Loucy (cell line): Measurements from ENCODE around the gene C5AR2.

Experiments
- H2AFZ ChIP-seq: fragments of 200-600 bp; sonication (generic); 2 replicates; pipeline ENCODE4 v1.6.0; 2016; ENCODE audit warnings: antibody characterized with exemption, mild to moderate bottlenecking, low read length, moderate library complexity
- H3F3A ChIP-seq: fragments of 200-600 bp; 2 replicates; pipeline ENCODE4 v1.6.0; 2016; ENCODE audit warnings: antibody characterized with exemption, low read depth, mild to moderate bottlenecking
- H3K27me3 ChIP-seq: fragments of 200-600 bp; sonication (generic); 2 replicates; pipeline ENCODE4 v1.6.1; 2014; ENCODE audit warnings: low read length, mild to moderate bottlenecking; ENCODE audit not compliant: insufficient read depth, poor library complexity, severe bottlenecking
- H3K36me3 ChIP-seq: fragments of 200-600 bp; sonication (generic); 2 replicates; pipeline ENCODE4 v1.6.1; 2016; ENCODE audit warnings: low read length; ENCODE audit not compliant: insufficient read depth
- H3K4me1 ChIP-seq: fragments of 200-600 bp; sonication (generic); 2 replicates; pipeline ENCODE4 v1.5.1; 2014; ENCODE audit warnings: low read length, mild to moderate bottlenecking; ENCODE audit not compliant: insufficient read depth, poor library complexity, severe bottlenecking
- H3K4me2 ChIP-seq: fragments of 200-600 bp; sonication (generic); 2 replicates; pipeline ENCODE4 v1.6.0; 2014; ENCODE audit warnings: antibody characterized with exemption, low read length, low read depth, mild to moderate bottlenecking; ENCODE audit not compliant: poor library complexity, severe bottlenecking
- H3K4me3 ChIP-seq: fragments of 200-600 bp; sonication (generic); 2 replicates; pipeline ENCODE4 v1.5.1; 2014; ENCODE audit warnings: low read length, mild to moderate bottlenecking, mixed read lengths; ENCODE audit not compliant: poor library complexity, severe bottlenecking
- H3K79me2 ChIP-seq: fragments of 200-600 bp; sonication (generic); 2 replicates; pipeline ENCODE4 v1.6.1; 2014; ENCODE audit warnings: low read length; ENCODE audit not compliant: insufficient read depth
- H3K9ac ChIP-seq: fragments of 200-600 bp; sonication (generic); 2 replicates; pipeline ENCODE4 v1.6.0; 2014; ENCODE audit warnings: mild to moderate bottlenecking, low read depth, low read length, moderate library complexity; ENCODE audit not compliant: poor library complexity, severe bottlenecking
- H3K9me2 ChIP-seq: fragments of 200-600 bp; sonication (generic); replicated peaks from 2 replicates; pipeline ENCODE4 v1.6.1; 2016; ENCODE audit warnings: low read depth, low read length, mixed read lengths
- H3K9me3 ChIP-seq: fragments of 200-600 bp; sonication (generic); 2 replicates; pipeline ENCODE4 v1.6.1; 2014; ENCODE audit warnings: mild to moderate bottlenecking, antibody characterized with exemption, low read length, low read depth; ENCODE audit not compliant: insufficient read depth
- H4K20me1 ChIP-seq: fragments of 200-600 bp; sonication (generic); 2 replicates; pipeline ENCODE4 v1.6.0; 2014; ENCODE audit warnings: antibody characterized with exemption, low read length, mild to moderate bottlenecking; ENCODE audit not compliant: insufficient read depth, poor library complexity, severe bottlenecking
- CTCF ChIP-seq: fragments of 200-600 bp; sonication (generic); conservative IDR thresholded peaks from 2 replicates; pipeline ENCODE4 v1.5.1; 2014; ENCODE audit warnings: mild to moderate bottlenecking, antibody characterized with exemption, low read length
- EZH2phosphoT487 ChIP-seq: fragments of 200-600 bp; IDR thresholded peaks from 2 replicates; pipeline ENCODE4 v1.6.1; 2018; ENCODE audit warnings: antibody characterized with exemption, mild to moderate bottlenecking, moderate library complexity, borderline replicate concordance

The C5AR2 gene

DNA sequence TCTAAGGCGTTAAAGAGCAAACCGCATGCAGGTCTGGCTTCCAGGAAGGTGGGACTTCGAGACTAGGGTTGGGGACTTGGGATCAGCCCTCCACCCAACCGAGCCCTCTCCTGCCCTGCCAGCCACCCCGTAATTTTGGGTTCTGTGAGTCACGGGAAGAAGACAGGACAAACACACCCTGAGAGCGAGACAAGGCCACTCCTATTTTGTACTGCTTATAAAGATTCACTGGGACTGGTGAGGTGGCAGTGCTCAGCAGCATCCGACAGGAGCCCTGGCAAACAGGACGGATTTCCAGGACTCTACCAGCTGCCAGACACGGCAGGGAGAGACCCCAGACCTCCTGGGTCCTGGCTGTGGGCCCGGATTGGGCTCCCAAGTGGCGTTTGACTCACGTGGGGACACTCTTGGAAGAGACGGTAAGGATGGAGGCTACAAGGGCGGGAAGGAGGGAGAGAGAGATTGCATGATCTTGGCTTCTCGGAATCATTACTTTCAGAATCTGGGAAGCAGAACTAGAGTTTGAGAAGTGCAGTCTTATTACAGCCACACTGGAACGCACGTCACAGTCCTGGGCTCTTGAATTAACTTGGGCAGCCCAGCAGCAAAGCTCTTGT, at the start of gene C5AR2:
TSS of gene C5AR2 (plus strand) at position 245 of the 617 bp plus-strand sequence. CDS start 8,625 bp downstream, outside the sequence.
- H3K9me3 ChIP-seq: no peaks in the 10 kb centered on the region
- no peak within 1 kb of the TSS for H2AFZ ChIP-seq
- no peak within 1 kb of the TSS for H3K4me2 ChIP-seq
- H3K36me3 ChIP-seq: no peaks in the 10 kb centered on the region
- peaks cover 7% of the 10 kb centered on the region for H3K4me1 ChIP-seq
- no peaks in the 10 kb centered on the region for H3F3A ChIP-seq
- H3K9me2 ChIP-seq: no peaks in the 10 kb centered on the region
- H3K27me3 ChIP-seq: no peaks in the 10 kb centered on the region
- TF ChIP-seq CTCF (no peak), EZH2phosphoT487 (no peak)
- H3K9ac ChIP-seq: no peak within 1 kb of the TSS
- no peaks in the 10 kb centered on the region for H3K79me2 ChIP-seq
- no peaks in the 10 kb centered on the region for H4K20me1 ChIP-seq
- no peak within 1 kb of the TSS for H3K4me3 ChIP-seq

DNA sequence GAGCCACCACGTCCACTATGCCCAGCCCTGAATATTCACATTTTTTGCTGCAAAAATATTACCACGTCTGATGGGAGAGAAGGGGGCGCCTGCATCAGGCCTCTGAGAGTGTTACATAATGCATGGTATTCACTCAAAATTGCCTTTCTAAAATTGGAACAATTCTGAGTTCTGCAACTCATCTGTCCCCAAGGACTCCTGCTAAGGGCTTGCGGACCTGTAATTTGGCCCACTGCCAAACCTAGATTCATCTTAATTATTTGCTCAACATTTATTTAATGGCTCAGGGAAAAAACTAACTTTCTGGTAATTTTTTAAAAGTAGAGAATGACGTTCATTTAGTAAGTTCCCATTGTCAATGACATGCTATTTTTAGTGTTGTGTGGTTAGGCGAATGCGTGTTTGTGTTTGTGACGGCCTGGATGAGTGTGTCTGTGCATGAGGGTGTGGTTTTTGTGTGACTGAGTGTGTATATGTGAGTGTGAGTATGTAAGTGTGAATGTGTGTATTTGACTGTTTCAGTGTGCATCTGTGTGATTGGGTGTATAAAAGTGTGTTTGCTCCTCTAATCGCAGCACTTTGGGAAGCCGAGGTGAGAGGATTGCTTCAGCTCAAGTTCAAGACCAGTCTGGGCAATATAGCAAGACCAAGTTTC, 48.4 kb upstream of the C5AR2 start:
- Histone ChIP-seq H3K9ac (no peak overlapping the region), H3K4me2 (no peak overlapping the region), H3K4me1 (no peaks in the 10 kb centered on the region), H3K4me3 (no peak overlapping the region), H3K79me2 (no peaks in the 10 kb centered on the region), H3K9me2 (no peaks in the 10 kb centered on the region), H2AFZ (no peak overlapping the region), H4K20me1 (no peaks in the 10 kb centered on the region), H3K36me3 (no peaks in the 10 kb centered on the region), H3K27me3 (no peaks in the 10 kb centered on the region), H3K9me3 (no peaks in the 10 kb centered on the region), H3F3A (no peaks in the 10 kb centered on the region)
- no peak for TF ChIP-seq EZH2phosphoT487
- no peak for TF ChIP-seq CTCF

DNA sequence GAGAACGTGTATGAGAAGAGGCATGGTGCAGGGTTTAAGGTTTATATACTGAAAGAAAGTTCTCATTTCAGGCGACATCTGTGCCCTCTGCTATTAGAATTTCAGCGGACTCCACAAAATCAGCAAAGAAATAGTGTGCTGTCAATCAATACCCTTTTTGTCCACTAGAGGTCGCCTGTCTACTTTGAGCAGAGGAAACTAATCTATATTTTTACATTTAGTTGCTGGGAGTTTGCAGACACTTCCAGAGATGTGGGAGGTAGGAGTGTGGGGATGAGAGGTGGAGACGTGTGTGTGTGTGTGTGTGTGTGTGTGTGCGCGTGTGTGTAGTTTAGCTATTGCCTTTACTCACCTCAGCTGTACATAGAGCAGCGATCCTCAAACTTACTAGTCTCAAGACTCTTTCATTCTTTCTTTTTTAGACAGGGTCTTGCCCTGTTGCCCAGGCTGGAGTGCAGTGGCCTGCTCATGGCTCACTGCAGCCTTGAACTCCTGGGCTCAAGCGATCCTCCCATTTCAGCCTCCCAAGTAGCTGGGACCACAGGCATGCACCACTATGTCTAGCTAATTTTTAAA, 47.6 kb upstream of the C5AR2 start:
- Histone ChIP-seq H3K36me3 (no peaks in the 10 kb centered on the region), H2AFZ (no peak overlapping the region), H3K4me3 (no peak overlapping the region), H3K4me2 (no peak overlapping the region), H3K4me1 (no peaks in the 10 kb centered on the region), H3K79me2 (no peaks in the 10 kb centered on the region), H3F3A (no peaks in the 10 kb centered on the region), H3K9me3 (no peaks in the 10 kb centered on the region), H4K20me1 (no peaks in the 10 kb centered on the region), H3K27me3 (no peaks in the 10 kb centered on the region), H3K9ac (no peak overlapping the region), H3K9me2 (no peaks in the 10 kb centered on the region)
- TF ChIP-seq CTCF (peak; percentile 90), EZH2phosphoT487 (no peak)
